MM.1S (cell line): ENCODE measurements around the gene CRTAP.
"Not testable (repeated sequence)": the region's sequence is repeated elsewhere in the genome, so short reads cannot be mapped to it uniquely, and the experiment has no call there.

Experiments
- DNase-seq: peaks from one replicate; pipeline ENCODE4 v3.0.0-alpha.2; 2015
- H2AFZ ChIP-seq: fragments of 300-600 bp; sonication (generic); 2 replicates; pipeline ENCODE4 v1.6.0; 2016; ENCODE audit warnings: antibody characterized with exemption, low read length
- H3F3A ChIP-seq: fragments of 300-600 bp; sonication (generic); 2 replicates; pipeline ENCODE4 v1.6.1; 2016; ENCODE audit warnings: mild to moderate bottlenecking, antibody characterized with exemption, low read length, moderate library complexity, mixed read lengths; ENCODE audit not compliant: insufficient read depth
- H3K27ac ChIP-seq: fragments of 300-600 bp; sonication (generic); 2 replicates; pipeline ENCODE4 v1.5.1; 2016; ENCODE audit warnings: mild to moderate bottlenecking, low read length
- H3K27me3 ChIP-seq: fragments of 300-600 bp; sonication (generic); replicated peaks from 2 replicates; pipeline ENCODE4 v1.6.0; 2016; ENCODE audit warnings: low read length; ENCODE audit not compliant: insufficient read depth
- H3K36me3 ChIP-seq: fragments of 300-600 bp; sonication (generic); replicated peaks from 2 replicates; pipeline ENCODE4 v1.6.1; 2016; ENCODE audit warnings: mild to moderate bottlenecking, low read length, mixed read lengths; ENCODE audit not compliant: insufficient read depth
- H3K4me1 ChIP-seq: fragments of 300-600 bp; sonication (generic); 2 replicates; pipeline ENCODE4 v1.6.1; 2016; ENCODE audit warnings: low read length, mixed read lengths
- H3K4me2 ChIP-seq: fragments of 300-600 bp; sonication (generic); 2 replicates; pipeline ENCODE4 v1.6.0; 2016; ENCODE audit warnings: low read depth, low read length
- H3K4me3 ChIP-seq: fragments of 300-600 bp; sonication (generic); 2 replicates; pipeline ENCODE4 v1.5.1; 2016; ENCODE audit warnings: low read length, mixed read lengths
- H3K79me2 ChIP-seq: fragments of 300-600 bp; sonication (generic); 2 replicates; pipeline ENCODE4 v1.6.1; 2016; ENCODE audit warnings: mixed run types, low read length, mixed read lengths
- H3K9ac ChIP-seq: fragments of 300-600 bp; sonication (generic); 2 replicates; pipeline ENCODE4 v1.6.1; 2016; ENCODE audit warnings: low read length, mixed read lengths
- H3K9me2 ChIP-seq: fragments of 300-600 bp; sonication (generic); replicated peaks from 2 replicates; pipeline ENCODE4 v1.6.1; 2016; ENCODE audit warnings: mild to moderate bottlenecking, low read length, mixed read lengths; ENCODE audit not compliant: insufficient read depth
- H3K9me3 ChIP-seq: fragments of 300-600 bp; sonication (generic); replicated peaks from 2 replicates; pipeline ENCODE4 v1.6.1; 2016; ENCODE audit warnings: mild to moderate bottlenecking, low read length, mixed read lengths; ENCODE audit not compliant: insufficient read depth
- H4K20me1 ChIP-seq: fragments of 300-600 bp; sonication (generic); 2 replicates; pipeline ENCODE4 v1.6.1; 2016; ENCODE audit warnings: mild to moderate bottlenecking, low read length, moderate library complexity, mixed read lengths; ENCODE audit not compliant: insufficient read depth
- CTCF ChIP-seq: fragments of 300-600 bp; sonication (generic); IDR thresholded peaks from 2 replicates; pipeline ENCODE4 v1.5.1; 2016; ENCODE audit warnings: antibody characterized with exemption, low read length, mixed read lengths
- EZH2 ChIP-seq: fragments of 300-600 bp; sonication (generic); optimal IDR thresholded peaks from 2 replicates; pipeline ENCODE3; 2017; ENCODE audit warnings: low read depth, mild to moderate bottlenecking, antibody characterized with exemption, low read length, mixed read lengths
- EZH2phosphoT487 ChIP-seq: fragments of 300-600 bp; sonication (generic); IDR thresholded peaks from 2 replicates; pipeline ENCODE4 v1.6.1; 2018; ENCODE audit warnings: antibody characterized with exemption, low read length

The CRTAP gene

GRCh38 chr3:33174711-33175414 is 61.0 kb downstream of the CRTAP start:
- Histone ChIP-seq H3K4me3 (no peak overlapping the region), H3K9ac (no peak overlapping the region), H4K20me1 (no peaks in the 10 kb centered on the region), H3K9me3 (no peaks in the 10 kb centered on the region), H3K36me3 (no peaks in the 10 kb centered on the region), H3K4me1 (no peaks in the 10 kb centered on the region), H3K9me2 (no peaks in the 10 kb centered on the region), H3K27ac (no peak overlapping the region), H3K4me2 (no peak overlapping the region), H2AFZ (no peak overlapping the region), H3K79me2 (no peaks in the 10 kb centered on the region), H3K27me3 (no peaks in the 10 kb centered on the region), H3F3A (no peaks in the 10 kb centered on the region)
- no peak for DNase-seq
- TF ChIP-seq EZH2 = no peak
- no peak for TF ChIP-seq CTCF
- TF ChIP-seq EZH2phosphoT487 = no peak

- no peaks in the 10 kb centered on the region for H3K36me3 ChIP-seq
- no peaks in the 10 kb centered on the region for H3K27me3 ChIP-seq
- no peaks in the 10 kb centered on the region for H3K9me2 ChIP-seq
- H3K4me2 ChIP-seq = no peak overlapping the region
- TF ChIP-seq EZH2phosphoT487 (no peak), CTCF (no peak)
- no peak overlapping the region for H2AFZ ChIP-seq
- H3K4me1 ChIP-seq = no peaks in the 10 kb centered on the region
- H4K20me1 ChIP-seq = no peaks in the 10 kb centered on the region
- H3K27ac ChIP-seq = no peak overlapping the region
- no peaks in the 10 kb centered on the region for H3K9me3 ChIP-seq
- no peaks in the 10 kb centered on the region for H3K79me2 ChIP-seq
- no peak overlapping the region for H3K4me3 ChIP-seq
- no peak for DNase-seq
- no peaks in the 10 kb centered on the region for H3F3A ChIP-seq
- H3K9ac ChIP-seq = no peak overlapping the region
Observed at GRCh38 chr3:33179132-33179531, 65.3 kb downstream of the CRTAP start.

- Histone ChIP-seq H3F3A (no peaks in the 10 kb centered on the region), H4K20me1 (no peaks in the 10 kb centered on the region), H3K4me3 (no peak overlapping the region), H3K36me3 (no peaks in the 10 kb centered on the region), H3K9ac (no peak overlapping the region), H3K9me2 (no peaks in the 10 kb centered on the region), H2AFZ (no peak overlapping the region), H3K4me1 (no peaks in the 10 kb centered on the region), H3K27ac (no peak overlapping the region), H3K27me3 (no peaks in the 10 kb centered on the region), H3K4me2 (no peak overlapping the region), H3K9me3 (no peaks in the 10 kb centered on the region), H3K79me2 (no peaks in the 10 kb centered on the region)
- TF ChIP-seq CTCF = no peak
- TF ChIP-seq EZH2phosphoT487 = no peak
- no peak for TF ChIP-seq EZH2
- DNase-seq = no peak
Observed at GRCh38 chr3:33181229-33181628, 67.4 kb downstream of the CRTAP start.

GRCh38 chr3:33181641-33182040 is 67.8 kb downstream of the CRTAP start:
- not testable (repeated sequence) for H3K9me2 ChIP-seq, DNase-seq, H3K4me3 ChIP-seq, H3K36me3 ChIP-seq, H3K27me3 ChIP-seq, H3K79me2 ChIP-seq, H3K4me1 ChIP-seq, H3F3A ChIP-seq, H3K9ac ChIP-seq, H3K27ac ChIP-seq, H4K20me1 ChIP-seq, H3K4me2 ChIP-seq, H2AFZ ChIP-seq, H3K9me3 ChIP-seq
